ENCODE data around the gene RANBP1.

Gene RANBP1

DNA sequence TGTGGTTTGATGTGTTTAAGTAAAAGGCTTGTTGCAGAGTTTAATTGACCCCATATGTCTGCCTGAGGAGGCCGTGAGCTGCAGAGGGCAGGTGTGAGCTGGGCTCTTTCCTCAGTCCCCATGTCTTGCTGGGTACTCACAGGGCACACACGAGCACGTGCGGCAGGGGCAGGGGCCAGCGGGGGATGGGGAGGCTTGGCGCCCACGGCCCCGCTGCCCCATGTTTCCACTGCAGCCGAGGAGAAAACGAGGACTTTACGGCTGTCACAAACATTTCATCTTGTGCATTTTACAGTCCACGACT is 59.6 kb downstream of the RANBP1 start:
- DNase-seq, result no peak

DNA sequence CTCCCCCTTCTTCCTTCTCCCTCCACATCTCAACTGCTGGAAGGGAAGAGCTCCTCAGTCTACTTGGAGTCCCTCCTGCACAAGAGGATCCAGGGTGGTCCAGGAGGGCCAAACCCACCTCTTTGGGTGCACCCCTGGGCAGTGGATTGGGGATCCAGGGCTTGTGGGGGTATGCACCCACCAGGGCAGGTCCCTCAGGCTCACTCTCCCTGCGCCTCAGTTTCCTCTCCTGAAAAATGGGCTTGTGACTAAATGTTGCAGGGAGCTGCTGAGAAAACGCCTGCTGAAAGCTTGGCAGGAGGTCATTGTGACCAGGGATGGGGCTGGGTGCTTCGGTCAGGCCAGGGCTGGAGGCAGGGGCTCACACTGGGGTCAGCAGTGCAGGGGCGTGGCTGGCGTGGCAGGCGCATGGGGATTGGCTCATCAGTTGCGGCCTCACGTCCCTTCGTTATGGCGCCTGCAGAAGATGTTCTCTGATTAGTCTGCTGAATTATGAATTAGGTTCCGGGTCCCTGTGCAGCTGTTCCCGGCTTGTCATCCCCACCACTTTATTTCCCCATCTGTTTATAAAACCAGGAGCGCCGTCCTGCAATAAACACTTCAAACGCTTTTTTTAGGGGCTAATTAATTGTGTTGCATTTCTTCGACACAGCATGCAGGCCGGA is 60.6 kb downstream of the RANBP1 start:
- no peak for DNase-seq
